Hepatocyte (in vitro differentiated cells): Measurements from ENCODE around the gene LRRC73. TPM values are rescaled to one million over a fixed set of nuclear protein-coding genes. Genes with fewer than 3 reads are reported as not detected.

Source experiments
- DNase-seq: peaks from one replicate; pipeline ENCODE4 v3.0.0-alpha.2; 2016; ENCODE audit warnings: low spot score
- H2AFZ ChIP-seq: fragments of 200-600 bp; sonication (generic); 2 replicates; pipeline ENCODE4 v1.6.0; 2016; ENCODE audit warnings: antibody characterized with exemption, mild to moderate bottlenecking
- H3K27ac ChIP-seq: fragments of 200-600 bp; sonication (generic); 2 replicates; pipeline ENCODE4 v1.5.1; 2016; ENCODE audit warnings: mild to moderate bottlenecking
- H3K27me3 ChIP-seq: fragments of 200-600 bp; sonication (generic); 2 replicates; pipeline ENCODE4 v1.6.1; 2016
- H3K36me3 ChIP-seq: fragments of 200-600 bp; sonication (generic); replicated peaks from 2 replicates; pipeline ENCODE4 v1.5.1; 2016; ENCODE audit warnings: low read depth; ENCODE audit not compliant: insufficient read depth
- H3K4me1 ChIP-seq: fragments of 200-600 bp; sonication (generic); 2 replicates; pipeline ENCODE4 v1.5.1; 2016; ENCODE audit warnings: mild to moderate bottlenecking, moderate library complexity; ENCODE audit not compliant: insufficient read depth
- H3K4me2 ChIP-seq: fragments of 200-600 bp; sonication (generic); 2 replicates; pipeline ENCODE4 v1.6.0; 2016
- H3K4me3 ChIP-seq: fragments of 200-600 bp; sonication (generic); 2 replicates; pipeline ENCODE4 v1.5.1; 2016; ENCODE audit warnings: mild to moderate bottlenecking
- H3K79me2 ChIP-seq: fragments of 200-600 bp; sonication (generic); 2 replicates; pipeline ENCODE4 v1.6.0; 2017; ENCODE audit warnings: mild to moderate bottlenecking
- H3K9me2 ChIP-seq: fragments of 200-600 bp; sonication (generic); replicated peaks from 2 replicates; pipeline ENCODE4 v1.6.0; 2017; ENCODE audit warnings: mild to moderate bottlenecking; ENCODE audit not compliant: insufficient read depth
- H3K9me3 ChIP-seq: fragments of 200-600 bp; sonication (generic); 2 replicates; pipeline ENCODE4 v1.5.1; 2016; ENCODE audit warnings: low read depth, mild to moderate bottlenecking
- H4K20me1 ChIP-seq: fragments of 200-600 bp; sonication (generic); 2 replicates; pipeline ENCODE4 v1.6.0; 2016; ENCODE audit warnings: mild to moderate bottlenecking; ENCODE audit not compliant: insufficient read depth, poor library complexity, severe bottlenecking
- CTCF ChIP-seq: fragments of 200-600 bp; sonication (generic); IDR thresholded peaks from 2 replicates; pipeline ENCODE4 v1.5.1; 2016; ENCODE audit warnings: antibody characterized with exemption, mild to moderate bottlenecking; ENCODE audit not compliant: poor library complexity
- EZH2 ChIP-seq: fragments of 200-600 bp; sonication (generic); IDR thresholded peaks from 2 replicates; pipeline ENCODE4 v1.6.1; 2016; ENCODE audit warnings: antibody characterized with exemption, mild to moderate bottlenecking, borderline replicate concordance
- EZH2phosphoT487 ChIP-seq: fragments of 200-600 bp; sonication (generic); IDR thresholded peaks from one replicate; pipeline ENCODE4 v1.6.1; 2018; ENCODE audit warnings: antibody characterized with exemption, mild to moderate bottlenecking, low read depth, moderate library complexity; ENCODE audit not compliant: unreplicated experiment, severe bottlenecking
- WGBS: methylation state at CpG from one replicate; pipeline ENCODE4 v1.1.6; 2016; ENCODE audit warnings: low lambda C conversion rate; ENCODE audit errors: missing lambda C conversion rate; 5-methylcytosine and 5-hydroxymethylcytosine counted together
- polyA plus RNA-seq: library from polyadenylated mRNA; unstranded; fragments of >200 nt; fragmentation: Nextera tagmentation; extraction: Ambion mirVana; gene quantifications from 2 replicates; pipeline ENCODE4 v1.2.1, GENCODE V29; 2016
- total RNA-seq: library from RNA; depleted of rRNA; stranded (reverse); fragments of >200 nt; gene quantifications from 2 replicates; pipeline ENCODE4 v1.2.3, GENCODE V29; 2014

LRRC73 gene
- total and polyA plus RNA-seq, 2 experiments from 2014 or later: 0.22 TPM; not detected in 1

GRCh38 chr6:43508481-43509141, 1.5 kb downstream of the LRRC73 start:
- H3K27ac ChIP-seq: no peak overlapping the region
- H3K9me2 ChIP-seq: no peaks in the 10 kb centered on the region
- H3K4me1 ChIP-seq: peaks cover 15% of the 10 kb centered on the region
- no peaks in the 10 kb centered on the region for H3K36me3 ChIP-seq
- H3K79me2 ChIP-seq: no peaks in the 10 kb centered on the region
- 77% methylated on average over 8 of the region's 8 CpGs for WGBS
- no peaks in the 10 kb centered on the region for H3K9me3 ChIP-seq
- no peak overlapping the region for H3K4me3 ChIP-seq
- no peak for DNase-seq
- H2AFZ ChIP-seq: no peak overlapping the region
- TF ChIP-seq CTCF: no peak
- TF ChIP-seq EZH2: no peak
- TF ChIP-seq EZH2phosphoT487: no peak
- H3K27me3 ChIP-seq: peaks cover 12% of the 10 kb centered on the region
- no peak overlapping the region for H3K4me2 ChIP-seq
- no peaks in the 10 kb centered on the region for H4K20me1 ChIP-seq

DNA sequence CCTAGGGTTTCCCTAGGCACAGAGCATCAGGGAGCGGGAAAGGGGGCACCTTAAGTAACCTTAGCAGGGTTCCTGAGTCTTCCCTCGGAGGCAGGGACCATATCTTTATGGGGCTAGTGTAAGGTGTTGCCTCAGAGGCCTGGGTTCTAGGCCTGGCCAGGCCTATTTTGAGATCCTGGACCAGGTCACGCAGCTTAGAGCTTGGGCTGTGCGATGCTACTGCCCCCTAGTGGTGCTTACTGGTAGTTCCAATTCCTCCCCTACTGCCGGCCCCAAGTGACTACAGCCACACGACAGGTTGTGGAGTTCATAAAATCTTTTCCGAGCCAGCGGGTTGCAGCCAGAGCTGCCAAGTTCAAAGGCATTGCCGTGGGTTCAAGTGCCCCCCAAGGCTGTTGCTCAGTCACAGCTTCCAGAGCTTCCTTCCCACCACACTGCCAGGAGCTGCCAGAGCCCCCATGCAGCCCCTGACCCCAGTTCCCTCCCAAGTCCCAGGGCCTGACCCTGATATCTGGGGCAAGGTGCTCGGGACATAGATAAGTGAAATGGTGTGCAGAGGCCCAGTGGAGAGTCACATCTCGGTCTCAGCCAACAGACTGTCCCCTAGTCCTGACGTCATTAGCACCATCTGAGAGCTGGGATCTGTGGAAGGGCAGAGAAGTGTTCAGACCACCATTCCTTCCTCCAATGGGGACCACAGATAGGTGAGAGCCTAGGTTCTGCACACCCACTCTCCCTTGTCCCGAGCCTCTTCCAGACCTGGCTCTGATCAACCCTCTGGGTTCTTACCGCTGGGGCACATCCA, 3.3 kb downstream of the LRRC73 start:
- Histone ChIP-seq H3K4me1 (peaks cover 15% of the 10 kb centered on the region), H2AFZ (no peak overlapping the region), H3K9me3 (no peaks in the 10 kb centered on the region), H4K20me1 (no peaks in the 10 kb centered on the region), H3K4me3 (no peak overlapping the region), H3K79me2 (no peaks in the 10 kb centered on the region), H3K27me3 (peaks cover 12% of the 10 kb centered on the region), H3K4me2 (peak overlapping the region; percentile 48), H3K36me3 (no peaks in the 10 kb centered on the region), H3K9me2 (no peaks in the 10 kb centered on the region), H3K27ac (no peak overlapping the region)
- TF ChIP-seq EZH2phosphoT487: no peak
- no peak for TF ChIP-seq EZH2
- TF ChIP-seq CTCF: peak; percentile 95
- peak; percentile 88 for DNase-seq
- WGBS: 39% methylated on average over 12 of the region's 14 CpGs

DNA sequence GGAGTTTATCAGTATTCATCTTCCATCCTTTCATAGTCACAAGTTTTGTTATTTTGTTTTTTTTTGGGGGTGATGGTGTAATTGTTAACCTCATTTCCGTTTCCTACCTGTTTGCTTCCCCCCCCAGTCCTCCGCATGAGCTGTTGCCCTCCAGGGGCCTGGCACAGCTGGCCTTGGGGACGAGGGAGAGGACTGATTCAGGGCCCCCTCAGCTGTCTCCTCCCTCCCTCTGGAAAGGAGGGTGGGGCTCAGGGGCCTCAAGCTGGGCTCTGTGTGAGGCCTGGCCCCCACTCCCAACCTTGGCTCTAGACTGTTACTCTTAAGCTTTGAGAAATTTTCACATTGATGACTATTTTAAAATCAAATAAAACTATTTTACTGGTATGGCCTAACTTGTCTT, 4.0 kb downstream of the LRRC73 start:
- H3K27ac ChIP-seq: no peak overlapping the region
- H3K79me2 ChIP-seq: no peaks in the 10 kb centered on the region
- no peaks in the 10 kb centered on the region for H3K9me3 ChIP-seq
- no peaks in the 10 kb centered on the region for H3K9me2 ChIP-seq
- H3K27me3 ChIP-seq: peaks cover 12% of the 10 kb centered on the region
- no peaks in the 10 kb centered on the region for H4K20me1 ChIP-seq
- no peaks in the 10 kb centered on the region for H3K36me3 ChIP-seq
- 81% methylated on average over 3 of the region's 3 CpGs for WGBS
- no peak overlapping the region for H3K4me2 ChIP-seq
- H3K4me3 ChIP-seq: no peak overlapping the region
- TF ChIP-seq EZH2 (no peak), CTCF (no peak), EZH2phosphoT487 (no peak)
- peaks cover 15% of the 10 kb centered on the region for H3K4me1 ChIP-seq
- H2AFZ ChIP-seq: no peak overlapping the region
- DNase-seq: no peak
